Measurements from ENCODE around the gene PMPCA.

- no peak for TF ChIP-seq CTCF (IDR thresholded peaks at IDR 0.05; ENCODE audit: low read depth, low read length)
- no peak for TF ChIP-seq EZH2phosphoT487 (IDR thresholded peaks at IDR 0.05; ENCODE audit: low read depth)
Observed at GRCh38 chr9:136433849-136434579, 23.6 kb downstream of the PMPCA start.

Measured in OCI-LY3 (cell line).